ACHN (cell line): Measurements from ENCODE around the gene TMEM181.
"Not testable (repeated sequence)": the region's sequence is repeated elsewhere in the genome, so short reads cannot be mapped to it uniquely, and the experiment has no call there.

ENCODE experiments used
- DNase-seq: peaks from one replicate; pipeline ENCODE4 v3.0.0-alpha.2; 2015
- in situ Hi-C: cut with HindIII; loops from 2 replicates; pipeline ENCODE4 v1.10.0; 2017; ENCODE audit warnings: low sequenced_read_pairs, low pct_ligation_motif_present, low pct_unique_long_range_greater_than_20kb

TMEM181 gene

GRCh38 chr6:158629367-158630221 lies 69.7 kb downstream of the TMEM181 start:
- in situ Hi-C loops: no loop called here
- no peak for DNase-seq

- no peak for DNase-seq
Measured at GRCh38 chr6:158630938-158631616, 71.2 kb downstream of the TMEM181 start.

DNA sequence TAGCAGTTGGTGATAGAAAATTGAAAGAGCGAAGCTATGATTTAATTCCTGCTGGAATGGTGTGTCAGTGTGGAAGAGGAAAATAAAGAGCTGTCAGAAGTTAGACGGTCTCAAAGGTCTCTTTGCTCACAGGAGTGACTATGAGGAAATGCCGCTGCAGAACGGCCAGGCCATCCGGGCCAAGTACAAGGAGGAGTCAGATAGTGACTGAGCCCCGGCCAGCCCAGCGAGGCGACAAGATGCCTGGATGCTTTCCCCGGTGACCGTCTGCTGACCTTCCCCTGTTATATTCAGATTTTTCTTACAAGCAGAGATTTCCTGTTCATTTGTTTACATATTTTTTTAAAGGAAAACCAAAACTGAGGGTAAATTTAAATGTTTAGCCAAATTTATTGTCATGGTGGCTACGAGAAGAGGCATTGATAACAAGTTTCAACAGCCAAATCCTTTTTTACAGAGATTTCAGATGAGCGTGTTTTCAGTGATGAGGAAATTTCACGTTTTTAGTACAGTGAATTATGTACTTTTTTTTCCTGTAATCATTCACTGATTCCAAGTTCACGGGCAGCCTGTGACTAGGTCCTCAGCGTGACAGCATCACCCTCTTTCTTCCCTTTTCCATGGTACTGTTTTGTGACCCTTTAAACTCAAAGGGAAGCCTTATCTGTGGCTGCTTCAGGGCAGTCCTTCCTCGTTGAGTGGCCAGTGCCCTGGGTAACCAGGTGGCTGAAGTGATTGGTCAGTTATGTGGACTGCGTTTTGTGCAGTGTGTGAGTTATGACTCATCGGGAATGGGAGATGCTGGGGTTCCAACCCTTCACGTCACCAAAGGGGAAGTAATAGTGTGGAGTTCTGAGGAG lies 72.0 kb downstream of the TMEM181 start:
- in situ Hi-C loops: no loop called here
- peak; percentile 88 for DNase-seq

More at GRCh38 chr6:158630938-158631616, 71.2 kb downstream of the TMEM181 start:
- in situ Hi-C loops: no loop called here

DNA sequence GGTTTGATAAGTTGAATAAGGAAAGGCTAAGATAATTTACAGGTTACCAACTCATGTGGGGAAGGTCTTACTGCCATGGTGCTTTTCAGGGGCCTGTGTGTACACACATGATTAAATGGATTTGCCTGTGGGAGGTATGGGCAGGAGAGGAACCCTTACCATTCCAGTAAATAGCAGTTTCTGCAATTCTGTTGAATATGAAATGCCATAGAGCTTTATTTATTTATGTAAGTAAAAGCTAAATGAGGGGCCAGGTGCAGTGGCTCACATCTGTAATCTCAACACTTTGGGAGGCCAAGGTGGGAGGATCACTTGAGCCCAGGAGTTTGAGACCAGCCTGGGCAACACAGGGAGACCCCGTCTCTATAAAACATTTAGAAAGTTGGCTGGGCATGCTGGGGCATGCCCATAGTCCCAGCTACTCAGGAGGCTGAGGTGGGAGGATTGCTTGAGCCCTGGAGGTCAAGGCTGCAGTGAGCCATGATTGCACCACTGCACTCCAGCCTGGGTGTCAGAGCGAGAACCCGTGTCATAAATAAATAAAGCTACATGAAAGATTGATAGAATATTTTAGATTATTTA lies 72.7 kb downstream of the TMEM181 start:
- DNase-seq, in situ Hi-C loops: not testable (repeated sequence)

GRCh38 chr6:158633127-158633526 lies 73.2 kb downstream of the TMEM181 start:
- in situ Hi-C loops: no loop called here
- DNase-seq: no peak

DNA sequence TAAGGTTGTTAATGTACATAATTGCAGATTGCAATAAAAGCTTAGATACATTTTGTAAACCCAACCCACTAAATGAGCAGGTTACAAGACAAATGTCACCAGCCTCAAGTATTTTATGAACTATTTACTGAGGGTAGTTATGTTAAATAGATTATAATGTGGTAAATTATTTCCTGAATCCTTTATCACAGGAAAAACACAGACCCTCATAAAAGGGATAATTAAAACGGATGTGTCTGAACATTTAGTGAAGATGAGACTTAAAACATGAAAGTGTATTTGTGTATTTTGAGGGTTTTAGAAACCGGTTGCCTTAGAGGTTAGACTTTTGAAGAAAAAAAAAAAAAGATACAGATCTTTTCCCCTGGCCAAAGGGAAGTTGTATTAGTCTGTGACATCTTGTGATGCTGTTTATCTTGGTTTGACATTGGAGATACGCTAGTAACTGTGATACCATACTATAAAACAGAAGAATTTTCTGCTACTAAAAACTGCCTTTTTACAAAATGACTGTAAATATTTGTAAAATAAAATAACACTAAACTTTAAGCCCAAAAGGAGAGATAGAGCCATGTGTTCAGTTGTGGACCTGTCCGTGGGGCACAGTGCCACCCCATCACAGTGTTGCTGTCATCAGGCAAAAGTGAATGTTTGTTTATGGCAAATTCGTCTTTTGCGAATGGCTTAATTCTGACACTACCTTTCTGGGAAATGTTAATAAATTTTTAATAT lies 75.0 kb downstream of the TMEM181 start:
- DNase-seq: no peak
- in situ Hi-C loops: no loop called here

DNA sequence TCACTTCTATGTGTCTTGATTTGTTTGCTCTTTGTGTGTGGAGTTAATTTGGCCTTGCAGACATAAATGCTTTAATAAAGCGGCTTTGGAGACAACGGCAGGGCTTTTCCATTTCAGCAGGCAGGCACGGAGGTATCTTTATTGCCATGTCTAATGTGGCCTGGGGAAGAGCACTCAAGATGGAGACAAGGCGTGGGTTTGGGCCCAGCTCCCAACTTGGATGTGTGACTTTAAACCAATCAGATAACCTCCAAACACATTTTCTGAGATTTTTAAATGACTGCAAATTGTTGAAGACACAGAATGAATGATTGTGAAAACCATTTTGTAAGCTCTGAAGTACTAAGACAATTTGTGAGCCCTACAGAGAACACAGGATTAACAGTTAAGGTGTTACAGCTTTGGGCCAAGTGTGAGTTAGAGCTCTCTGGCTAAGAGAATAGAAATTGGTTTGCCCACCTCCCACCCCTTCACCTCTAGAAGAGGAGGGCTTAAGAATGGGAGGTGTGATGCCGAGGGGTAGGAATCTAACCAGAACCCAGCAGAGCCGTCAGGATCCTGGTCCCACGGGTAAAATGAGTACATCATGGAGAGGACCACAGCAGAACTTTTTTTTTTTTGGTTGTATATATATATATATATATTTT lies 75.7 kb downstream of the TMEM181 start:
- in situ Hi-C loops: no loop called here

GRCh38 chr6:158636778-158637177 lies 76.9 kb downstream of the TMEM181 start:
- no peak for DNase-seq
- in situ Hi-C loops: no loop called here

More for the DNA sequence above, 75.7 kb downstream of the TMEM181 start:
- no peak for DNase-seq

- in situ Hi-C loops: no loop called here
- DNase-seq: no peak
Measured at GRCh38 chr6:158638324-158638854, 78.5 kb downstream of the TMEM181 start.

- in situ Hi-C loops: no loop called here
- no peak for DNase-seq
Measured at GRCh38 chr6:158639056-158639455, 79.2 kb downstream of the TMEM181 start.

- in situ Hi-C loops: no loop called here
- DNase-seq: no peak
Measured at GRCh38 chr6:158640519-158640918, 80.6 kb downstream of the TMEM181 start.

GRCh38 chr6:158642097-158642601 lies 82.3 kb downstream of the TMEM181 start:
- peak; percentile 87 for DNase-seq
- in situ Hi-C loops: no loop called here

DNA sequence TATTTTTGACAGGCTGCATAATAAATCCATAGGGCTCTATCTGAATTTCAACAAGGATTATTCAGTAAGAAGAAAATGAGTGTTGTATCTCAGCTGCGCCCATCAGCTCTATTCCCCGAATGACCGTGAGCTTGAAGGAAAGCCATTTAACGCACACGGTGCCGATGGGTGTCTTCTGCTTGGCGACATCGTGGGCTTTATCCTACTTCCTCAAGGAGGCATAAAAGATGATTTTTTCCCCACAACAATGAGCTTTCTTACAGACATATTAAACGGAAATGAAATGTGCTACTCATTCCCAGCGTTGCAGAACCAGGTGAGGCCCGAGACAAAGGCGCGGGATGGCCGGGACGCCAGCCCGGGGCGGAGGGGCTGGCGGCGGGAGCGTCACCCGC lies 83.9 kb downstream of the TMEM181 start:
- in situ Hi-C loops: no loop called here
- DNase-seq: peak; percentile 25

DNA sequence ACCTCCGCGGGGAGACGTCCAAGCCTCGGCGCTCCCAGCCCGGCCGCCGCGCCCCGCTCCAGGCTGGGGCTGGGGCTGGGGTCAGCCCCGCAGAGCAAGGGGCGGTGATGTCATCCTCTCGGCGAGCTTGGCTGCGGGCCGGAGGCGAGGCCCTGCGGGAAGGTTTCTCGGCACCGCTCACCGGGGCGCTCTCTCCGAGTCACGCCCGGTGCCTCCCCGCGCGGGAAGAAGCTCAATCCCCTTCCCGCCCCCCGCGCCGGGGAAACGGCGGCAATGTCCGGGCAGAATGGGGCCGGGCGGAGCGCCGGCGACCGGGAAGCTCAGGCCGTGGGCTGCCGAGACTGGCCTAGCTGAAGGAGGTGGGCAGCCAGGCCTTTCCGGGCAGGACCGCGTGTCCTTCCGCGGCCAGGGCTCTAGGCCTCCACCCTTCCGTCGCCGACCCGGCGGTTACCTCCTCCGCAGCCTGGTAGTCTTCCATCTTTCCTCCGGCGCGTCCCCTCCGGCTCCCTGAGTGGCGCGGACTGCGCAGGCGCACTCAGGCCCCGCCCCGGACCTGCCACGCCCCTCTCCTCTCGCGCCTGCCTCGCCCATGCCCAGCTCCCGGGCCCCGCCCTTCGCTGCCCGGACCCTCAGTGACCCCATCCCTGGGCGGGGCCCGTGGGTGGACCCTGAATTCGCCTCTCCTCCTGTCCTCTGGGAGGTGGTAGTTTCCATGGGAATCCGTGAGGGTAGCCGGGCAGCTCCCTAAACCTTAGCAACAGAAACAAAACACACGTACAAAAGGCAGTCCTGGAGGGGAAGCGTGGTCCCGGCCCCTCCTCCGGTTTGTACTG lies 84.6 kb downstream of the TMEM181 start, which contains the start of gene DYNLT1:
Gene DYNLT1, minus strand, starts transcription at position 513 of the 833 bp plus-strand sequence. Its CDS starts 35 bp downstream, at position 478.
- in situ Hi-C loops: no loop called here
- peak; percentile 90 for DNase-seq

- DNase-seq: no peak
- in situ Hi-C loops: no loop called here
Measured at GRCh38 chr6:158645064-158646022, 85.5 kb downstream of the TMEM181 start.
